Measurements from ENCODE around the gene RNF135. TPM values are rescaled to one million over a fixed set of nuclear protein-coding genes. Genes with fewer than 3 reads are reported as not detected.
A peak's percentile ranks its signal among the peaks of the same experiment; 100 is the strongest.
"Not testable (repeated sequence)": the region's sequence is repeated elsewhere in the genome, so short reads cannot be mapped to it uniquely, and the experiment has no call there.

Gene RNF135
- total and polyA plus RNA-seq, 10 of the 15 experiments (the other 5 are each of a cell fraction or from before 2014, with no cell fraction given) = 12.7 to 28.0 (median 18.7) TPM

- BruUV-seq (replicated peaks); DNase-seq (ENCODE audit: low read depth, low spot score); H3K79me2 ChIP-seq (ENCODE audit: control insufficient read depth, insufficient read depth, low read length); H4K20me1 ChIP-seq (ENCODE audit: control insufficient read depth, insufficient read depth); H3K27me3 ChIP-seq (replicated peaks in 1 of 2; ENCODE audit: control insufficient read depth in 2 of 2, insufficient read depth in 2 of 2, low read length in 1 of 2); H3K36me3 ChIP-seq (ENCODE audit: control insufficient read depth in 2 of 2, insufficient read depth in 2 of 2, low read length in 1 of 2); H3K9me3 ChIP-seq (replicated peaks; ENCODE audit: control insufficient read depth, insufficient read depth, low read length); in situ Hi-C loops (cut with MboI); FAIRE-seq; H3K4me1 ChIP-seq (ENCODE audit: control insufficient read depth, insufficient read depth, low read length): not testable (repeated sequence)
- intact Hi-C loops (cut with micrococcal nuclease; ENCODE audit: unreplicated experiment) = loop anchor here (2.0 kb wide), 1 partner anchor 102 kb away; the partner anchor contains the start of gene TEFM
- Histone ChIP-seq H3K27ac (ENCODE audit: control insufficient read depth, insufficient read depth) (peak overlapping the region; percentile 42; the same call in 1 of the 2 replicates), H3K4me3 (peak overlapping the region; percentile 74), H3K9ac (ENCODE audit: control insufficient read depth, insufficient read depth, low read length) (peak overlapping the region; percentile 74), H3K4me2 (ENCODE audit: control insufficient read depth, insufficient read depth) (peak overlapping the region; percentile 84), H2AFZ (ENCODE audit: control insufficient read depth, low read depth, low read length) (peak overlapping the region; percentile 94)
- ChIA-PET CTCF (interaction anchor here (0.6 to 3.5 kb wide), 4 partner anchors 39 to 206 kb away, joined by 3 to 17 read pairs (median 4); no protein-coding TSS in a partner anchor), POLR2A (interaction anchor here (0.9 kb wide), 1 partner anchor 9 kb away, joined by 3 read pairs; no protein-coding TSS in a partner anchor), SMC1A (ENCODE audit: uncharacterized antibody, unreplicated experiment) (interaction anchor here (2.4 kb wide), 1 partner anchor 207 kb away, joined by 9 read pairs; no protein-coding TSS in a partner anchor), RAD21 (ENCODE audit: unreplicated experiment) (interaction anchor here (0.6 to 1.6 kb wide), 4 partner anchors 38 to 207 kb away, joined by 3 to 8 read pairs (median 4); partner anchors contain the start of gene RNF135)
- WGBS (ENCODE audit: insufficient coverage, insufficient replicate concordance, low lambda C conversion rate, missing lambda C conversion rate) = 3% methylated on average over 33 of the region's 34 CpGs
- ATAC-seq = peak; percentile 40
- TF ChIP-seq MLLT1 (IDR thresholded peaks at IDR 0.05) = 0 out of 2 replicates have a peak, but pooled peaks have one; percentile 26
- 0 out of 2 replicates have a peak, but pooled peaks have one; percentile 13 for TF ChIP-seq GABPA (IDR thresholded peaks at IDR 0.05; ENCODE audit: low read depth)
Measured at GRCh38 chr17:31009042-31009702, 38.3 kb downstream of the RNF135 start.

GRCh38 chr17:31010014-31010413, 39.2 kb downstream of the RNF135 start:
- ATAC-seq; H3K9ac ChIP-seq (ENCODE audit: control insufficient read depth, insufficient read depth, low read length); H2AFZ ChIP-seq (ENCODE audit: control insufficient read depth, low read depth, low read length); H3K4me2 ChIP-seq (ENCODE audit: control insufficient read depth, insufficient read depth); H3K4me3 ChIP-seq; H3K36me3 ChIP-seq (ENCODE audit: control insufficient read depth in 2 of 2, insufficient read depth in 2 of 2, low read length in 1 of 2); H3K27me3 ChIP-seq (replicated peaks in 1 of 2; ENCODE audit: control insufficient read depth in 2 of 2, insufficient read depth in 2 of 2, low read length in 1 of 2); FAIRE-seq; H3K9me3 ChIP-seq (replicated peaks; ENCODE audit: control insufficient read depth, insufficient read depth, low read length); H3K79me2 ChIP-seq (ENCODE audit: control insufficient read depth, insufficient read depth, low read length); RAD21 ChIA-PET (ENCODE audit: unreplicated experiment); H3K4me1 ChIP-seq (ENCODE audit: control insufficient read depth, insufficient read depth, low read length); POLR2A ChIA-PET; H4K20me1 ChIP-seq (ENCODE audit: control insufficient read depth, insufficient read depth); DNase-seq (ENCODE audit: low read depth, low spot score); H3K27ac ChIP-seq (ENCODE audit: control insufficient read depth, insufficient read depth): not testable (repeated sequence)
- intact Hi-C loops (cut with micrococcal nuclease; ENCODE audit: unreplicated experiment) (loop anchor here (5.0 kb wide), 1 partner anchor 362 kb away; no protein-coding TSS in a partner anchor), in situ Hi-C loops (cut with MboI) (loop anchor here (5.0 kb wide), 1 partner anchor 207 kb away; no protein-coding TSS in a partner anchor)
- ChIA-PET CTCF (interaction anchor here (0.6 to 1.4 kb wide), 3 partner anchors 40 to 206 kb away, joined by 3 to 4 read pairs (median 3); no protein-coding TSS in a partner anchor), SMC1A (ENCODE audit: uncharacterized antibody, unreplicated experiment) (interaction anchor here (1.3 kb wide), 1 partner anchor 206 kb away, joined by 3 read pairs; no protein-coding TSS in a partner anchor)
- 100% methylated on average over 1 of the region's 3 CpGs for WGBS (ENCODE audit: insufficient coverage, insufficient replicate concordance, low lambda C conversion rate, missing lambda C conversion rate)
- TSS peak; percentile 42 for BruUV-seq (replicated peaks)

Measured in GM12878 (cell line).